ENCODE measurements around the gene LAMA2.

LAMA2 gene

DNA sequence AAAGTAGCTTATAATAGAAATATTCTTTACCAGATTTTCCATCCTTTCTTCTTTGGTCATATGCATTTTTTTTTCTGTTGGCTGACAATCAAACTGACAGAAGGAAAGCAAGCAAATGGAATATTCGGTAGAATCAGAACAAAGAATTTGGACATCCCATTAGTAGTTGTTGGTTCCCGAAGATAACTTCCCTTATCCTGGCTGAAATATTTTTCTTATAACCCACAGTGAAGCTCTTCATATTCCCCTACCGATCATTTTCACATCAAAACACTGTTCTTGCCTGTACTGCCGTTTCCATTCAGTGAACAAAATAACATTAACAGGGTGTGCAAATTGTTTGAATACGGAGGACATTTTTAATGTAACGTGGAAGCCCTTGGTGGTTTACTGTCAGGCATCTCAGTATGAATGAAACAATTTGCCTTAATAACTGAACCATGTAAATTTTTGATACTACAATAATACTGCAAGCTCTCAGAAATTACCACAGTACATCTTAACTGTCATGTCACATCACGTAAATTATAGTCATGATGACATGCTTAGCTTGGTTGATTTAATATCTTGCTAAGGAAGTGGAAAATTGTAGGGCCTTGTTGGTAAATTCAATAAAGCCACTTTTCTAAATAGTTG lies 311.5 kb downstream of the LAMA2 start:
- no peak for DNase-seq
- Histone ChIP-seq H3K27ac (no peak overlapping the region), H3K27me3 (replicated peaks) (no peaks in the 10 kb centered on the region), H3K4me3 (ENCODE audit: low read depth, low read length) (no peak overlapping the region), H3K36me3 (replicated peaks) (no peaks in the 10 kb centered on the region)
- TF ChIP-seq, protein P1, sequence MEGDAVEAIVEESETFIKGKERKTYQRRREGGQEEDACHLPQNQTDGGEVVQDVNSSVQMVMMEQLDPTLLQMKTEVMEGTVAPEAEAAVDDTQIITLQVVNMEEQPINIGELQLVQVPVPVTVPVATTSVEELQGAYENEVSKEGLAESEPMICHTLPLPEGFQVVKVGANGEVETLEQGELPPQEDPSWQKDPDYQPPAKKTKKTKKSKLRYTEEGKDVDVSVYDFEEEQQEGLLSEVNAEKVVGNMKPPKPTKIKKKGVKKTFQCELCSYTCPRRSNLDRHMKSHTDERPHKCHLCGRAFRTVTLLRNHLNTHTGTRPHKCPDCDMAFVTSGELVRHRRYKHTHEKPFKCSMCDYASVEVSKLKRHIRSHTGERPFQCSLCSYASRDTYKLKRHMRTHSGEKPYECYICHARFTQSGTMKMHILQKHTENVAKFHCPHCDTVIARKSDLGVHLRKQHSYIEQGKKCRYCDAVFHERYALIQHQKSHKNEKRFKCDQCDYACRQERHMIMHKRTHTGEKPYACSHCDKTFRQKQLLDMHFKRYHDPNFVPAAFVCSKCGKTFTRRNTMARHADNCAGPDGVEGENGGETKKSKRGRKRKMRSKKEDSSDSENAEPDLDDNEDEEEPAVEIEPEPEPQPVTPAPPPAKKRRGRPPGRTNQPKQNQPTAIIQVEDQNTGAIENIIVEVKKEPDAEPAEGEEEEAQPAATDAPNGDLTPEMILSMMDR (IDR thresholded peaks at IDR 0.05; ENCODE audit: low read depth, low read length, missing control alignments), result no peak
- in situ Hi-C loops (cut with HindIII; ENCODE audit: low pct_ligation_motif_present, low sequenced_read_pairs), result no loop called here

- TF ChIP-seq, protein P1 (IDR thresholded peaks at IDR 0.05; ENCODE audit: low read depth, low read length, missing control alignments), result no peak
- DNase-seq, result no peak
- no peaks in the 10 kb centered on the region for H3K36me3 ChIP-seq (replicated peaks)
- H3K27me3 ChIP-seq (replicated peaks), result no peaks in the 10 kb centered on the region
- in situ Hi-C loops (cut with HindIII; ENCODE audit: low pct_ligation_motif_present, low sequenced_read_pairs), result no loop called here
- H3K27ac ChIP-seq, result no peak overlapping the region
- no peak overlapping the region for H3K4me3 ChIP-seq (ENCODE audit: low read depth, low read length)
Measured at GRCh38 chr6:129195161-129195560, 312.2 kb downstream of the LAMA2 start.

GRCh38 chr6:129195643-129196042 lies 312.7 kb downstream of the LAMA2 start:
- no peak for DNase-seq
- no peak overlapping the region for H3K27ac ChIP-seq
- no peak overlapping the region for H3K4me3 ChIP-seq (ENCODE audit: low read depth, low read length)
- H3K36me3 ChIP-seq (replicated peaks), result no peaks in the 10 kb centered on the region
- no peaks in the 10 kb centered on the region for H3K27me3 ChIP-seq (replicated peaks)
- in situ Hi-C loops (cut with HindIII; ENCODE audit: low pct_ligation_motif_present, low sequenced_read_pairs), result no loop called here
- TF ChIP-seq, protein P1 (IDR thresholded peaks at IDR 0.05; ENCODE audit: low read depth, low read length, missing control alignments), result peak; percentile 16

- in situ Hi-C loops (cut with HindIII; ENCODE audit: low pct_ligation_motif_present, low sequenced_read_pairs), result no loop called here
- Histone ChIP-seq H3K4me3 (ENCODE audit: low read depth, low read length) (no peak overlapping the region), H3K27ac (no peak overlapping the region), H3K27me3 (replicated peaks) (no peaks in the 10 kb centered on the region), H3K36me3 (replicated peaks) (no peaks in the 10 kb centered on the region)
- TF ChIP-seq, protein P1 (IDR thresholded peaks at IDR 0.05; ENCODE audit: low read depth, low read length, missing control alignments), result no peak
- DNase-seq, result no peak
Measured at GRCh38 chr6:129197154-129197553, 314.2 kb downstream of the LAMA2 start.

DNA sequence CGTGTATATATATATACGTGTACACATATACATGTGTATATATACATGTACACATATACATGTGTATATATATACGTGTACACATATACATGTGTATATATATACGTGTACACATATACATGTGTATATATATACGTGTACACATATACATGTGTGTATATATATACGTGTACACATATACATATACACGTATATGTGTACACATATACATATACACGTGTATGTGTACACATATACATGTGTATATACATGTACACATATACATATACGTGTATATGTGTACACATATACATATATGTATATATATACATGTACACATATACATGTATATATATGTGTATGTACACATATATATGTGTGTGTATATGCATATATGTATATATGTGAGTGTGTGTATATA lies 317.2 kb downstream of the LAMA2 start:
- in situ Hi-C loops (cut with HindIII; ENCODE audit: low pct_ligation_motif_present, low sequenced_read_pairs), result no loop called here
- TF ChIP-seq, protein P1 (IDR thresholded peaks at IDR 0.05; ENCODE audit: low read depth, low read length, missing control alignments), result no peak
- Histone ChIP-seq H3K4me3 (ENCODE audit: low read depth, low read length) (no peak overlapping the region), H3K36me3 (replicated peaks) (no peaks in the 10 kb centered on the region), H3K27me3 (replicated peaks) (no peaks in the 10 kb centered on the region), H3K27ac (no peak overlapping the region)
- DNase-seq, result no peak
